ENCODE data around the gene CCDC32. TPM values are rescaled to one million over a fixed set of nuclear protein-coding genes. Genes with fewer than 3 reads are reported as not detected.

The CCDC32 gene
- total RNA-seq, 4 donors from 2014 or later = 36.8 to 49.0 (median 43.7) TPM

DNA sequence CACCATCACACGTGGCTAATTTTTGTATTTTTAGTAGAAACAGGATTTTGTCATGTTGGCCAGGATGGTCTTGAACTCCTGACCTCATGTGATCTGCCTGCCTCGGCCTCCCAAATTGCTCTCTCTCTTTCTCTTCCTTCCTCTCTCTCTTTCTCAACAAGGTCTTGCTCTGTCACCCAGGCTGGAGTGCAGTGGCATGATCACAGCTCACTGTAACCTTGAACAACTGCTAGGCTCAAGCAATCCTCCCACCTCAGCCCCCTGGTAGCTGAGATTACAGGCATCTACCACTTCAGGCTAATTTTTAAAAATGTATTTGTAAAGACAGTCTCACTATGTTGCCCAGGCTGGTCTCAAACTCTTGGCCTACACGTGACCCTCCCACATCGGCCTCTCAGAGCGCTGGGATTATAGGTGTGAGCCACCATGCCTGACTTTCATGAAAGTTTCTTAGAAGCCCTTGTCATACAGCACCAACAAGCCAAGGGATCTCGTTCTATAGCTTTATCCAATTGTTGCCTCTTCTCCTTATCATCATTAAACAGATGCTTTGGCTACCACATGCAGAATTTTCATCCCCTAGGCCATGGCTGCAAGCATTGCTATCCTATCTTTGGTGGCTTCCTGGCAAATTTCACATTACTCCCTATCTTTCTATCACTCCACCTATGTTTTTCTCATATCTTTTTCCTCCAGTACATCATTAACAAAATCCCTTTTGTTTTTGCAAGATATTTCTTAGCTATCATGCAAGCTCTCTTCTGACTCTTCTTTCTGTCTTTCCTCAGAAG, 5.7 kb downstream of the CCDC32 start:
- Histone ChIP-seq H3K4me3 (replicated peaks in 1 of 3) (no peak overlapping the region), H3K27ac (no peak overlapping the region), H3K4me1 (peaks cover under 1 to 6% of the 10 kb centered on the region in 2 donors), H3K9me3 (no peaks in the 10 kb centered on the region), H3K27me3 (no peaks in the 10 kb centered on the region), H3K36me3 (peaks cover 10 to 11% of the 10 kb centered on the region in 2 donors)
- WGBS, 2 donors = 90 to 91% methylated on average over 6 of the region's 6 CpGs
- no peak for DNase-seq
- TF ChIP-seq, protein P1, sequence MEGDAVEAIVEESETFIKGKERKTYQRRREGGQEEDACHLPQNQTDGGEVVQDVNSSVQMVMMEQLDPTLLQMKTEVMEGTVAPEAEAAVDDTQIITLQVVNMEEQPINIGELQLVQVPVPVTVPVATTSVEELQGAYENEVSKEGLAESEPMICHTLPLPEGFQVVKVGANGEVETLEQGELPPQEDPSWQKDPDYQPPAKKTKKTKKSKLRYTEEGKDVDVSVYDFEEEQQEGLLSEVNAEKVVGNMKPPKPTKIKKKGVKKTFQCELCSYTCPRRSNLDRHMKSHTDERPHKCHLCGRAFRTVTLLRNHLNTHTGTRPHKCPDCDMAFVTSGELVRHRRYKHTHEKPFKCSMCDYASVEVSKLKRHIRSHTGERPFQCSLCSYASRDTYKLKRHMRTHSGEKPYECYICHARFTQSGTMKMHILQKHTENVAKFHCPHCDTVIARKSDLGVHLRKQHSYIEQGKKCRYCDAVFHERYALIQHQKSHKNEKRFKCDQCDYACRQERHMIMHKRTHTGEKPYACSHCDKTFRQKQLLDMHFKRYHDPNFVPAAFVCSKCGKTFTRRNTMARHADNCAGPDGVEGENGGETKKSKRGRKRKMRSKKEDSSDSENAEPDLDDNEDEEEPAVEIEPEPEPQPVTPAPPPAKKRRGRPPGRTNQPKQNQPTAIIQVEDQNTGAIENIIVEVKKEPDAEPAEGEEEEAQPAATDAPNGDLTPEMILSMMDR (IDR thresholded peaks at IDR 0.05) = no peak
- no peak for TF ChIP-seq POLR2A (IDR thresholded peaks at IDR 0.05)
- intact Hi-C loops (cut with DNase I) = no loop called here

DNA sequence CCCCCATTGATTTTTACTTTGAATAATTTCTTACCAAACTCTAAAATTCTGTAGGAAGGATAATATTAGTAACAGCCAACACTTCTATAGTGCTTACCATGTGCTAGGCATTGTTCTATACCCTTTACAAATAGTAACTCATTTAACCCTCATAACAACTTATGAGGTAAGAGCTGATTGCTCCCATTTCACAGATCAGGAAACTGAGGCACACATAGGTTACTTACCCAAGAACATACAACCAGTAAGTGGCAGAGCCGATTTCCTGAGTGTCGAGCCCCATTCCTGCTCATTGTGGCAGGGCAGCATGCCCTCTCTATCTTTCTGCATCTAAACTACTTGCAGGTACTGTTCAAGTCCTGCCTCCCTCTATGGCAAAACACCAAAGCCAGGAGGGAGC, 9.0 kb downstream of the CCDC32 start:
- Histone ChIP-seq H3K9me3 (no peaks in the 10 kb centered on the region), H3K36me3 (peaks cover 10 to 11% of the 10 kb centered on the region in 2 donors), H3K27me3 (no peaks in the 10 kb centered on the region), H3K4me1 (peaks cover 0 to 10% of the 10 kb centered on the region in 2 donors), H3K27ac (no peak overlapping the region), H3K4me3 (replicated peaks in 1 of 3) (no peak overlapping the region)
- intact Hi-C loops (cut with DNase I) = no loop called here
- no peak for TF ChIP-seq POLR2A (IDR thresholded peaks at IDR 0.05)
- TF ChIP-seq, protein P1 (IDR thresholded peaks at IDR 0.05) = no peak
- DNase-seq = no peak
- WGBS, 2 donors = 93 to 97% methylated on average over 2 of the region's 2 CpGs

DNA sequence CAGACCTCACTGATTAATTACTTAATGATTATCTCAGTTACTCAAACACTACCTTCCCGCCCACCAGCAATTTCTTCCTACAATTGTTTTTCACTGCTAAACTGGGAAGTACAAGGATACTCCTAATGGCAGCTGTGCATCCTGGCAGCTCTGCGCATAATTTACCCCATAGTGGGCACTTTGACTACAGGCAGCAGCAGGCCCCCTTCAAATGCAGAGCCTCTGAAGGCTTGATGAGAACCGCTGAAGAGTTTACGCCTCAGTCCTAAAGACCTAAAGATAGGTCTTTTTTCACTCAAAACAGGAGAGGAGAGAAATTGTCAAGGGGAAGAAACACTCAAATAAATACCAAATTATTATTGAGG, 10.7 kb downstream of the CCDC32 start:
- H3K27me3 ChIP-seq = no peaks in the 10 kb centered on the region
- H3K9me3 ChIP-seq = no peaks in the 10 kb centered on the region
- DNase-seq = no peak
- intact Hi-C loops (cut with DNase I) = no loop called here
- no peak for TF ChIP-seq POLR2A (IDR thresholded peaks at IDR 0.05)
- TF ChIP-seq, protein P1 (IDR thresholded peaks at IDR 0.05) = no peak
- H3K36me3 ChIP-seq = peaks cover 10 to 11% of the 10 kb centered on the region in 2 donors
- H3K4me3 ChIP-seq (replicated peaks in 1 of 3) = no peak overlapping the region
- WGBS, 2 donors = 48 to 92% methylated on average over 4 of the region's 4 CpGs
- H3K27ac ChIP-seq = peak overlapping the region in 2 of 3 donors; percentile 28 to 97
- H3K4me1 ChIP-seq = peaks cover 0 to 10% of the 10 kb centered on the region in 2 donors

DNA sequence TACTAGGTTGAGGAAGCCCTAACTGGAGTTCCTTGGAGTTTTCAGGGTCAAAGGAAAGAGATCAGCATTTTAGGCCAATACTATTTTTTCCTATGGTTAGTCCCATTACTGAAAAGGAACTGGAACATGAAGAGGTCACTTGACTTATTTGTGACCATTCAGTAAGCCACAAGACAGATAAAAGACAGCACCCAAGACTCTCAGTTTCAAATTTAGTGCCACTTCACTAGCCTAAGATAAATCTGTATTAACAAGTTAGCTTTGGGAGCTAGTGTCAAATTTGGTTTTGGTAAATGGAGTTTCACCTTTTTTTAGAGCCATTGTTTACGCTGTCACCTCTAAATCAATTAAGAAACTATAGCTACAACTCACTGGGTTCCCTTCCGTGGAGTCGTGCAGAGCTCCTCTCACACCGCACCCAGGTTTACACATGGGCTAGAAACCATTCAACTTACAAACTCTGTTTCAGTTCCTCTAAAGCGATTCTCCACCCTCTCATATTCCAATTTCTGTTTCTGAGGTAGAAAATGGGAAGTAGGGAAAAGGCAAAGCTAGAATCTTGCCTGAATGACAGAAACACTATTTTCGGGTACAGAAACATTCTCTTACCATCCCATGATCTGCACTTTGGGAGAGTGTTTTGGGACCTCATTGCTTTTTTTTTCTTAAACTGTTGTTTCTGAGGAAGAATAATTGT, 14.4 kb downstream of the CCDC32 start:
- H3K27me3 ChIP-seq = no peaks in the 10 kb centered on the region
- DNase-seq = no peak
- no peak overlapping the region for H3K27ac ChIP-seq
- TF ChIP-seq POLR2A (IDR thresholded peaks at IDR 0.05) = no peak
- TF ChIP-seq, protein P1 (IDR thresholded peaks at IDR 0.05) = no peak
- H3K4me1 ChIP-seq = peaks cover 0 to 10% of the 10 kb centered on the region in 2 donors
- intact Hi-C loops (cut with DNase I) = no loop called here
- H3K4me3 ChIP-seq (replicated peaks in 1 of 3) = no peak overlapping the region
- H3K9me3 ChIP-seq = no peaks in the 10 kb centered on the region
- H3K36me3 ChIP-seq = peaks cover 2 to 3% of the 10 kb centered on the region in 2 donors
- WGBS, 2 donors = 94 to 95% methylated on average over 6 of the region's 6 CpGs

DNA sequence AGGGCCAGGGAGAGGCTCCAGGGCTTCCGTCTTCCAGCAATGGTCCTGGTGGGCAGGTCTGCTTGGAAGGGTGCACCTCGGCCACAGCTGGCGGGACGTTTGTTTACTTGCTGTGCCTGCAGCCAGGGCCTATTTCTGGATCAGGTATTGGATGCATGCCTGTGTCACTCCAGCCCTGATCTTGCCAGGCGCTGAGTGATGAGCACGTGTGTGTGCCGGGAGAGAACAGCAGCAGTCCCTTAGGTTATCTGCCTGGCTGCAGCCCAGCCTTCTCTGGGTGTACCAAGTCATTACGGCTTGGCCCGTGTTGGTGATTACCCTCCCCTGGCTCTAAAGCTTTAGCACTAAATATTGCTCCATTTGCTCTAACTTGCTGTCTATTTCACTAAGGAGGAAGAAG, 14.9 kb downstream of the CCDC32 start:
- peak in 1 of 2 donors; percentile 43 for DNase-seq
- intact Hi-C loops (cut with DNase I) = no loop called here
- H3K4me3 ChIP-seq (replicated peaks in 1 of 3) = no peak overlapping the region
- H3K27me3 ChIP-seq = no peaks in the 10 kb centered on the region
- no peak for TF ChIP-seq POLR2A (IDR thresholded peaks at IDR 0.05)
- TF ChIP-seq, protein P1 (IDR thresholded peaks at IDR 0.05) = no peak
- H3K27ac ChIP-seq = no peak overlapping the region
- H3K4me1 ChIP-seq = peaks cover 0 to 10% of the 10 kb centered on the region in 2 donors
- peaks cover 0 to 3% of the 10 kb centered on the region in 2 donors for H3K36me3 ChIP-seq
- 66 to 85% methylated on average over 4 to 9 of the region's 9 CpGs for WGBS, 2 donors
- H3K9me3 ChIP-seq = no peaks in the 10 kb centered on the region
